ENCODE measurements around the gene GAGE13. TPM values are rescaled to one million over a fixed set of nuclear protein-coding genes. Genes with fewer than 3 reads are reported as not detected.
"Not testable (repeated sequence)": the region's sequence is repeated elsewhere in the genome, so short reads cannot be mapped to it uniquely, and the experiment has no call there.

Gene GAGE13
- total RNA-seq, 1 experiment from 2014 or later: not detected

DNA sequence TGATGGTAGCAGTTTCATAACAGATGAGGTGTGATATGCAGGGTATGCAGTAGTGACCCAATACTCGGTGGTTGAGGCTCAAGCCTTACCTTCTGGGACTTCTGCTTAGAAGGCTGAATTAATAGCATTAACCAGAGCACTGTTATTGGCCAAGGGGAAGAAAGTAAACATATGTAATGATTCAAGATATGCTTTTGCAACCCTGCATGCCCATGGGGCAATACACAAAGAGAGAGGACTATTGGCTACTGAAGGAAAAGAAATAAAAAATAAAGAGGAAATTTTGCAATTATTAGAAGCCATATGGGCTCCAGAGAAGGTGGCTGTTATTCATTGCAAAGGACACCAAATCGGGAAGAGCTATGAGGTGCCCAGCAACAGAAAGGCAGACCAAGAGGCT, 19.2 kb upstream of the GAGE13 start:
- Histone ChIP-seq H4K20me1 (ENCODE audit: insufficient read depth, low read depth, low read length) (no peaks in the 10 kb centered on the region), H3K4me1 (ENCODE audit: low read length) (peaks cover 14% of the 10 kb centered on the region), H3K9me3 (ENCODE audit: low read length) (no peaks in the 10 kb centered on the region), H3K9ac (ENCODE audit: low read length) (no peak overlapping the region), H3K27me3 (ENCODE audit: low read length) (no peaks in the 10 kb centered on the region), H3K36me3 (ENCODE audit: insufficient read depth, low read length) (no peaks in the 10 kb centered on the region), H3K4me3 (ENCODE audit: low read length) (no peak overlapping the region), H3K27ac (ENCODE audit: low read length) (no peak overlapping the region), H3K4me2 (ENCODE audit: low read depth, low read length, poor library complexity, severe bottlenecking) (no peak overlapping the region), H3K79me2 (ENCODE audit: low read length) (no peaks in the 10 kb centered on the region), H2AFZ (ENCODE audit: low read length) (no peak overlapping the region), H3K9me2 (replicated peaks; ENCODE audit: insufficient read depth, low read length) (no peaks in the 10 kb centered on the region)
- DNase-seq: no peak

DNA sequence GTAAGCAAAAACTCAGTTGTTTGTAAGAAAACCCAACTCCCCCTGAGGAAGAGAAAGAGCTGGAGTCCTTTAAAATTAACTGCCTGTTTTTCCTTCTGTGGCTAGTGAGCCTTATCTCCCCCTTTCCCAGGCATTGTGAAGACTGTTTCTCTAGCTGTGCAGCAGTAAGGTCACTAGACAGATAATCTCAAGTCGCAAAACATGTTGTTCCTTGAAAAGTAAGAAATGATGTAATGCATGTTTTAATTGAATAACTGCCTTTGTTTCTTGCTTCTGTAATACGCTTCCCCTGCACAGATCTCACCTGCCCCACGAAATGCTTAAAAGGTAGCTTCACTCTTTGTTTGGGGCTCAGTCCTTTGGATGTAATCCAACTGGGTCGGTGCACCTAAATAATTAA, 15.3 kb upstream of the GAGE13 start:
- H3K4me1 ChIP-seq (ENCODE audit: low read length): no peaks in the 10 kb centered on the region
- no peak for DNase-seq
- H3K4me2 ChIP-seq (ENCODE audit: low read depth, low read length, poor library complexity, severe bottlenecking): no peak overlapping the region
- no peaks in the 10 kb centered on the region for H3K9me3 ChIP-seq (ENCODE audit: low read length)
- no peaks in the 10 kb centered on the region for H3K36me3 ChIP-seq (ENCODE audit: insufficient read depth, low read length)
- no peak overlapping the region for H3K27ac ChIP-seq (ENCODE audit: low read length)
- no peak overlapping the region for H3K9ac ChIP-seq (ENCODE audit: low read length)
- no peaks in the 10 kb centered on the region for H3K79me2 ChIP-seq (ENCODE audit: low read length)
- H4K20me1 ChIP-seq (ENCODE audit: insufficient read depth, low read depth, low read length): no peaks in the 10 kb centered on the region
- H3K27me3 ChIP-seq (ENCODE audit: low read length): no peaks in the 10 kb centered on the region
- no peak overlapping the region for H3K4me3 ChIP-seq (ENCODE audit: low read length)
- no peaks in the 10 kb centered on the region for H3K9me2 ChIP-seq (replicated peaks; ENCODE audit: insufficient read depth, low read length)
- H2AFZ ChIP-seq (ENCODE audit: low read length): no peak overlapping the region

DNA sequence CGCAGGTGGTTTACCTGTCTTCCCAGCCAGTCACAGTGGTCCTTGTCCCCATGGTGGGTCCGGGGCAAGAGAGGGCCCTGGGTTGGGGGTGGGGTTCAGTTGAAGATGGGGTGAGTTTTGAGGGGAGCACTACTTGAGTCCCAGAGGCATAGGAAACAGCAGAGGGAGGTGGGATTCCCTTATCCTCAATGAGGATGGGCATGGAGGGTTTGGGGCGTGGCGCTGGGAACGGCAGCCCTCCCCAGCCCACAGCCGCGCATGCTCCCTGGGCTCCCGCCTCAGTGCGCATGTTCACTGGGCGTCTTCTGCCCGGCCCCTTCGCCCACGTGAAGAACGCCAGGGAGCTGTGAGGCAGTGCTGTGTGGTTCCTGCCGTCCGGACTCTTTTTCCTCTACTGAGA, 9.6 kb upstream of the GAGE13 start, which contains the start of gene GAGE12J:
GAGE12J (plus strand) TSS at position 301 of the 400 bp plus-strand sequence. CDS start 1,157 bp downstream, outside the sequence.
- not testable (repeated sequence) for H3K9me2 ChIP-seq (replicated peaks; ENCODE audit: insufficient read depth, low read length); H3K4me2 ChIP-seq (ENCODE audit: low read depth, low read length, poor library complexity, severe bottlenecking); H3K9me3 ChIP-seq (ENCODE audit: low read length); DNase-seq; H3K4me3 ChIP-seq (ENCODE audit: low read length); H3K27me3 ChIP-seq (ENCODE audit: low read length); H4K20me1 ChIP-seq (ENCODE audit: insufficient read depth, low read depth, low read length); H3K4me1 ChIP-seq (ENCODE audit: low read length); H3K9ac ChIP-seq (ENCODE audit: low read length); H3K27ac ChIP-seq (ENCODE audit: low read length); H2AFZ ChIP-seq (ENCODE audit: low read length); H3K79me2 ChIP-seq (ENCODE audit: low read length); H3K36me3 ChIP-seq (ENCODE audit: insufficient read depth, low read length)

DNA sequence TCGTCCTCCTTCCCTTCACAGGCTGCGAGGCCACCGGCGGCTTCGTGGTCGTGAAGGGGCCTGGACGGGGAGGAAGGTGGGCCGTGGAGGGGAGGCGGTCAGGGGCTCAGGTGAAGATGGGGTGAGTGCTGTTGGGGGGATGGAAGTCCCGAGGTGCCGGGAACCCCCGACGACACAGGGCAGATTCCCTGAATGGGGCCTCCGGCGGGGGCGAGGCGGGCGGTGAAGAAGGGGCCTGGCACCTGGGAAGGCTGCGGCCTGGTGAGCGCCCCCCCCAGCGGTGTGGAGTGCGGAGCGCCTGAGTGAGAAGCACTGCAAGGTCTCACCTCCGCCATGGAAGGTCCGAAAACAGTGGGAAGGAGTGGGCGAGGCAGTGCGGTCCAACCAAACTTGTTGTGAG, 9.1 kb upstream of the GAGE13 start:
- not testable (repeated sequence) for H3K36me3 ChIP-seq (ENCODE audit: insufficient read depth, low read length); H3K9me2 ChIP-seq (replicated peaks; ENCODE audit: insufficient read depth, low read length); H3K9ac ChIP-seq (ENCODE audit: low read length)

DNA sequence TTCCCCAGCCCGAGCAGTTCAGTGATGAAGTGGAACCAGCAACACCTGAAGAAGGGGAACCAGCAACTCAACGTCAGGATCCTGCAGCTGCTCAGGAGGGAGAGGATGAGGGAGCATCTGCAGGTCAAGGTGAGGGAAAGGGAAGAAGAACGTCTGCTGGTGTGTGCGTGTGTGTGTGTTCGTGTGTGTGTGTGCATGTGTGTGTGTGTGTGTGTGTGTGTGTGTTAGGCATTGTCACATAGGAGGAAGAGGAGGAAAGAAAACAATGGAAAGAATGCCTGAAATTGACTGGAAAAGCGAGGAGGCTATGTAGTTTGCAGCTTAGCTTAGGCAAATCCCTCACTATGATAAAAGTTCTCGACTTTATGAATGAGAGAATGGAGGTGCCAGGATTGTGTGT, 7.6 kb upstream of the GAGE13 start:
- not testable (repeated sequence) for DNase-seq; H3K27me3 ChIP-seq (ENCODE audit: low read length); H3K9ac ChIP-seq (ENCODE audit: low read length); H3K4me3 ChIP-seq (ENCODE audit: low read length); H4K20me1 ChIP-seq (ENCODE audit: insufficient read depth, low read depth, low read length); H3K36me3 ChIP-seq (ENCODE audit: insufficient read depth, low read length); H3K27ac ChIP-seq (ENCODE audit: low read length); H3K4me1 ChIP-seq (ENCODE audit: low read length); H3K79me2 ChIP-seq (ENCODE audit: low read length); H3K9me2 ChIP-seq (replicated peaks; ENCODE audit: insufficient read depth, low read length); H3K4me2 ChIP-seq (ENCODE audit: low read depth, low read length, poor library complexity, severe bottlenecking); H3K9me3 ChIP-seq (ENCODE audit: low read length); H2AFZ ChIP-seq (ENCODE audit: low read length)

More for the DNA sequence above, 9.1 kb upstream of the GAGE13 start:
- not testable (repeated sequence) for H3K4me1 ChIP-seq (ENCODE audit: low read length); H2AFZ ChIP-seq (ENCODE audit: low read length); H3K9me3 ChIP-seq (ENCODE audit: low read length); H3K4me3 ChIP-seq (ENCODE audit: low read length); H3K27ac ChIP-seq (ENCODE audit: low read length); DNase-seq; H3K4me2 ChIP-seq (ENCODE audit: low read depth, low read length, poor library complexity, severe bottlenecking); H4K20me1 ChIP-seq (ENCODE audit: insufficient read depth, low read depth, low read length); H3K79me2 ChIP-seq (ENCODE audit: low read length); H3K27me3 ChIP-seq (ENCODE audit: low read length)

DNA sequence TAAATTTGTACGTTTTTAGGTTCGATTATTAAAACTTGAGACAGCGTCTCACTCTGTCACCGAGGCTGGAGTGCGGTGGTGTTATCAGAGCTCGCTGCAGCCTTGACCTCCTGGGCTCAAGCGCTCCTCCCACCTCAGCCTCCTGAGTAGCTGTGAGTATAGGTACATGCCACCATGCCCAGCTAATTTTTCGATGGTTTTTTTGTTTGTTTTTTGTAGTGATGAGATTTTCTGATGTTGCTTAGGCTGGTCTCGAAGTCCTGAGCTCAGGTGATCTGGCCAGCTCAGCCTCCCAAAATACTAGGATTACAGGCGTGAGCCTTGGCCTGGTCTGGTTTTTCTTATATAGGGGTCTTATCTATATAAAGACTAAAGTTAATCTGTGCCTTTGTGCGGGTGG, 961 bp upstream of the GAGE13 start:
- H3K9me2 ChIP-seq (replicated peaks; ENCODE audit: insufficient read depth, low read length); H3K4me3 ChIP-seq (ENCODE audit: low read length); H4K20me1 ChIP-seq (ENCODE audit: insufficient read depth, low read depth, low read length); H3K4me1 ChIP-seq (ENCODE audit: low read length); DNase-seq; H3K36me3 ChIP-seq (ENCODE audit: insufficient read depth, low read length); H3K9ac ChIP-seq (ENCODE audit: low read length); H2AFZ ChIP-seq (ENCODE audit: low read length); H3K79me2 ChIP-seq (ENCODE audit: low read length); H3K27ac ChIP-seq (ENCODE audit: low read length); H3K27me3 ChIP-seq (ENCODE audit: low read length); H3K4me2 ChIP-seq (ENCODE audit: low read depth, low read length, poor library complexity, severe bottlenecking); H3K9me3 ChIP-seq (ENCODE audit: low read length): not testable (repeated sequence)

DNA sequence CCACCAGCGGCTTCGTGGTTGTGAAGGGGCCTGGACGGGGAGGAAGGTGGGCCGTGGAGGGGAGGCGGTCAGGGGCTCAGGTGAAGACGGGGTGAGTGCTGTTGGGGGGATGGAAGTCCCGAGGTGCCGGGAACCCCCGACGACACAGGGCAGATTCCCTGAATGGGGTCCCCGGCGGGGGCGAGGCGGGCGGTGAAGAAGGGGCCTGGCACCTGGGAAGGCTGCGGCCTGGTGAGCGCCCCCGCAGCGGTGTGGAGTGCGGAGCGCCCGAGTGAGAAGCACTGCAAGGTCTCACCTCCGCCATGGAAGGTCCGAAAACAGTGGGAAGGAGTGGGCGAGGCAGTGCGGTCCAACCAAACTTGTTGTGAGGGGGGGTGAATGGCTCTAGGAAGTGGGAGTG, 459 bp downstream of the GAGE13 start:
- not testable (repeated sequence) for H2AFZ ChIP-seq (ENCODE audit: low read length); H3K9me3 ChIP-seq (ENCODE audit: low read length); H3K4me1 ChIP-seq (ENCODE audit: low read length); H4K20me1 ChIP-seq (ENCODE audit: insufficient read depth, low read depth, low read length); H3K27ac ChIP-seq (ENCODE audit: low read length); H3K4me2 ChIP-seq (ENCODE audit: low read depth, low read length, poor library complexity, severe bottlenecking); H3K9me2 ChIP-seq (replicated peaks; ENCODE audit: insufficient read depth, low read length); DNase-seq; H3K36me3 ChIP-seq (ENCODE audit: insufficient read depth, low read length); H3K4me3 ChIP-seq (ENCODE audit: low read length); H3K27me3 ChIP-seq (ENCODE audit: low read length); H3K79me2 ChIP-seq (ENCODE audit: low read length); H3K9ac ChIP-seq (ENCODE audit: low read length)

DNA sequence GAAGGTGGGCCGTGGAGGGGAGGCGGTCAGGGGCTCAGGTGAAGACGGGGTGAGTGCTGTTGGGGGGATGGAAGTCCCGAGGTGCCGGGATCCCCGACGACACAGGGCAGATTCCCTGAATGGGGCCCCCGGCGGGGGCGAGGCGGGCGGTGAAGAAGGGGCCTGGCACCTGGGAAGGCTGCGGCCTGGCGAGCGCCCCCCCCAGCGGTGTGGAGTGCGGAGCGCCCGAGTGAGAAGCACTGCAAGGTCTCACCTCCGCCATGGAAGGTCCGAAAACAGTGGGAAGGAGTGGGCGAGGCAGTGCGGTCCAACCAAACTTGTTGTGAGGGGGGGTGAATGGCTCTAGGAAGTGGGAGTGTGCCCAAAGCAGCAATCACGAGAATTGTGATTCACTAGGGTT, 10.1 kb downstream of the GAGE13 start:
- H2AFZ ChIP-seq (ENCODE audit: low read length); H3K9me2 ChIP-seq (replicated peaks; ENCODE audit: insufficient read depth, low read length); H3K27ac ChIP-seq (ENCODE audit: low read length); H3K4me1 ChIP-seq (ENCODE audit: low read length); H3K4me3 ChIP-seq (ENCODE audit: low read length); H3K9me3 ChIP-seq (ENCODE audit: low read length); H3K36me3 ChIP-seq (ENCODE audit: insufficient read depth, low read length); H4K20me1 ChIP-seq (ENCODE audit: insufficient read depth, low read depth, low read length); H3K4me2 ChIP-seq (ENCODE audit: low read depth, low read length, poor library complexity, severe bottlenecking); H3K27me3 ChIP-seq (ENCODE audit: low read length); H3K9ac ChIP-seq (ENCODE audit: low read length); H3K79me2 ChIP-seq (ENCODE audit: low read length); DNase-seq: not testable (repeated sequence)

DNA sequence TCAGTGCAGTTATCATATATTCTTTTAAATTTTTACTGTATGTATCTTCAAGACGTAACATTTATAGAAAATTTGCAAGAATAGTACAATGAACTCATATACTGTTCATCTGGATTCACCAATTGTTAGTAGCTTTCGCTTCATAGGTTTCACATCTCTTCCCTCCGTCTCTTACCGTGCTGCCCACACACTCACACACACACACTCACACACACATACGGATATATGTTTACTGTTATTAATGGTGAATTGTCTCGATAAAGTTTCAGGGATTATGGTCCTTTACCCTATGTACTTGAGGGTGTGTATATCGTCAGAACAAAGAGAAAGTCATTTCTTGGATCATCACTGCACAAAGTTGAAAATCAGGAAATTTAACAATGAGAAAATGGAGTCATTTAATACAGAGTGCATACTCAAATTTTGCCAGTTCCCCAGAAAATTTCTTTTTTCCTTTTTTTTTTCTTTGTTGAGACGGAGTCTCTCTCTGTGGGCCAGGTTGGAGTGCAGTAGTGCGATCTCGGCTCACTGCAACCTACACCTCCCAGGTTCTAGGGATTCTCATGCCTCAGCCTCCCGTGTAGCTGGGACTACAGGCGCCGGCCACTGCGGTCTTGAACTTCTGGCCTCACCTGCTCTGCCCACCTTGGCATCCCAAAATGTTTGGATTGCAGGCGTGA, 13.3 kb downstream of the GAGE13 start:
- H3K9me2 ChIP-seq (replicated peaks; ENCODE audit: insufficient read depth, low read length); H4K20me1 ChIP-seq (ENCODE audit: insufficient read depth, low read depth, low read length); H3K4me1 ChIP-seq (ENCODE audit: low read length); H3K4me2 ChIP-seq (ENCODE audit: low read depth, low read length, poor library complexity, severe bottlenecking); DNase-seq; H3K9me3 ChIP-seq (ENCODE audit: low read length); H3K27me3 ChIP-seq (ENCODE audit: low read length); H3K9ac ChIP-seq (ENCODE audit: low read length); H3K4me3 ChIP-seq (ENCODE audit: low read length); H3K27ac ChIP-seq (ENCODE audit: low read length); H3K36me3 ChIP-seq (ENCODE audit: insufficient read depth, low read length); H3K79me2 ChIP-seq (ENCODE audit: low read length); H2AFZ ChIP-seq (ENCODE audit: low read length): not testable (repeated sequence)
